22Rv1 (cell line): ENCODE data around the gene CD6.

ENCODE experiments used
- CTCF ChIP-seq: fragments of 450-650 bp; IDR thresholded peaks from 2 replicates; pipeline ENCODE4 v1.5.1; 2017; ENCODE audit warnings: mild to moderate bottlenecking
- ZFX ChIP-seq: fragments of 450-650 bp; IDR thresholded peaks from 2 replicates; pipeline ENCODE4 v1.6.1; 2017; ENCODE audit warnings: antibody characterized with exemption, borderline replicate concordance

- TF ChIP-seq CTCF: no peak
- no peak for TF ChIP-seq ZFX
Observed at GRCh38 chr11:60932605-60933356, 38.7 kb upstream of the CD6 start.
